SK-N-SH treated with all-trans-retinoic acid at 6 μM for 48 hours (cell line): ENCODE measurements around the gene SMYD2.

ENCODE experiments used
- ATAC-seq: fragments of 200-7000 bp; cut with Tn5 transposase; 3 replicates; pipeline ENCODE4 v1.9.1; 2020; ENCODE audit warnings: mild to moderate bottlenecking, moderate library complexity
- ARNTL ChIP-seq: fragments of 450-650 bp; formaldehyde crosslinking; IDR thresholded peaks from 2 replicates; pipeline ENCODE4 v1.5.0; 2020; ENCODE audit warnings: low read depth, mild to moderate bottlenecking, moderate library complexity, borderline replicate concordance
- BACH2 ChIP-seq: fragments of 250-450 bp; sonication (Bioruptor Pico); IDR thresholded peaks from 2 replicates; pipeline ENCODE4 v1.9.0; 2021; ENCODE audit warnings: mild to moderate bottlenecking, borderline replicate concordance
- CSDC2 ChIP-seq: fragments of 250-450 bp; sonication (Bioruptor Pico); IDR thresholded peaks from 2 replicates; pipeline ENCODE4 v1.5.0; 2020; ENCODE audit warnings: mild to moderate bottlenecking, moderate library complexity
- ESRRG ChIP-seq: fragments of 250-450 bp; sonication (Bioruptor Pico); IDR thresholded peaks from 2 replicates; pipeline ENCODE4 v1.6.1; 2021; ENCODE audit warnings: mild to moderate bottlenecking
- GLIS3 ChIP-seq: fragments of 250-450 bp; sonication (Bioruptor Pico); IDR thresholded peaks from 2 replicates; pipeline ENCODE4 v1.5.0; 2020; ENCODE audit warnings: mild to moderate bottlenecking, moderate library complexity
- ISL1 ChIP-seq: fragments of 250-450 bp; sonication (Bioruptor Pico); IDR thresholded peaks from 2 replicates; pipeline ENCODE4 v2.1.2; 2022; ENCODE audit warnings: mild to moderate bottlenecking, moderate library complexity
- OSR1 ChIP-seq: fragments of 250-450 bp; sonication (Bioruptor Pico); IDR thresholded peaks from 2 replicates; pipeline ENCODE4 v1.8.0; 2022; ENCODE audit warnings: moderate library complexity, mild to moderate bottlenecking, inconsistent platforms
- PPARA ChIP-seq: fragments of 250-450 bp; sonication (Bioruptor Pico); IDR thresholded peaks from 2 replicates; pipeline ENCODE4 v1.5.0; 2020; ENCODE audit warnings: mild to moderate bottlenecking, borderline replicate concordance
- RARB ChIP-seq: fragments of 250-450 bp; sonication (Bioruptor Pico); IDR thresholded peaks from 2 replicates; pipeline ENCODE4 v1.8.0; 2021; ENCODE audit warnings: mild to moderate bottlenecking, moderate library complexity
- SNAI2 ChIP-seq: fragments of 250-450 bp; sonication (Bioruptor Pico); IDR thresholded peaks from 2 replicates; pipeline ENCODE4 v1.5.0; 2020; ENCODE audit warnings: mild to moderate bottlenecking, moderate library complexity
- TCF4 ChIP-seq: fragments of 250-450 bp; sonication (Bioruptor Pico); IDR thresholded peaks from 2 replicates; pipeline ENCODE4 v1.8.0; 2021; ENCODE audit warnings: mild to moderate bottlenecking, moderate library complexity, borderline replicate concordance
- TOX ChIP-seq: fragments of 250-450 bp; sonication (Bioruptor Pico); IDR thresholded peaks from 2 replicates; pipeline ENCODE4 v1.8.0; 2021; ENCODE audit warnings: mild to moderate bottlenecking, moderate library complexity, borderline replicate concordance
- ZC3H10 ChIP-seq: fragments of 250-450 bp; sonication (Bioruptor Pico); IDR thresholded peaks from 2 replicates; pipeline ENCODE4 v1.5.1; 2021; ENCODE audit warnings: mild to moderate bottlenecking, moderate library complexity
- ZFP3 ChIP-seq: fragments of 250-450 bp; sonication (Bioruptor Pico); IDR thresholded peaks from 2 replicates; pipeline ENCODE4 v1.5.0; 2020; ENCODE audit warnings: mild to moderate bottlenecking, moderate library complexity
- ZNF565 ChIP-seq: fragments of 450-650 bp; formaldehyde crosslinking; conservative IDR thresholded peaks from 2 replicates; pipeline ENCODE4 v1.5.0; 2020; ENCODE audit warnings: low read depth, mild to moderate bottlenecking, moderate library complexity
- ZNF70 ChIP-seq: fragments of 450-650 bp; formaldehyde crosslinking; IDR thresholded peaks from 2 replicates; pipeline ENCODE4 v1.5.0; 2020; ENCODE audit warnings: mild to moderate bottlenecking, moderate library complexity
- ZNF8 ChIP-seq: fragments of 450-650 bp; formaldehyde crosslinking; IDR thresholded peaks from 2 replicates; pipeline ENCODE4 v1.5.0; 2020; ENCODE audit warnings: mild to moderate bottlenecking, moderate library complexity
- TF ChIP-seq, protein P1 (sequence below): fragments of 250-450 bp; sonication (Bioruptor Pico); IDR thresholded peaks from 2 replicates; pipeline ENCODE4 v1.8.0; 2020; ENCODE audit warnings: mild to moderate bottlenecking, moderate library complexity, borderline replicate concordance
- TF ChIP-seq, protein P2 (sequence below): fragments of 250-450 bp; sonication (Bioruptor Pico); IDR thresholded peaks from 2 replicates; pipeline ENCODE4 v1.5.1; 2021; ENCODE audit warnings: mild to moderate bottlenecking, moderate library complexity
- TF ChIP-seq, protein P3 (sequence below): fragments of 250-450 bp; sonication (Bioruptor Pico); IDR thresholded peaks from 2 replicates; pipeline ENCODE4 v1.5.0; 2020; ENCODE audit warnings: mild to moderate bottlenecking, moderate library complexity
- TF ChIP-seq, protein P4 (sequence below): fragments of 250-450 bp; sonication (Bioruptor Pico); IDR thresholded peaks from 2 replicates; pipeline ENCODE4 v1.8.0; 2021; ENCODE audit warnings: low read depth, mild to moderate bottlenecking, moderate library complexity, borderline replicate concordance

The SMYD2 gene

DNA sequence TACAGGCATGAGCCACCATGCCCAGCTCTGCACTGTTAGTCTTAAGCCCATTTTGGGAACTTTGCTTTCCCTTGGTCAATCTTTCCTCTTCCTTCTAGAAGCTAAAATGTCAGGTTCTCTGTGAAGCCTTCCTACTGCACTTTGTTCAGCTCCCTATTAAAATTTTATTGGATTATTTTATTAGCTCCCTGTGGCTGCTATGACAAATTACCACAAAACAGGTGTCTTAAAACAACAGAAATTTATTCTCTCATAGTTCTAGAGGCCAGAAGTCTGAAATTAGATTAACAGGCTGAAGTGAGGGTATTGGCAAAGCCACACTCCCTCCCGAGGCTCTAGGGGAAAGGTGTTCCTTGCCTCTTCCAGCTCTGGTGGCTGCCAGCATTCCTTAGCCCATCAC lies 4.2 kb upstream of the SMYD2 start:
- no peak for ATAC-seq
- TF ChIP-seq ZNF8 (CRISPR knock-in tag) = no peak
- no peak for TF ChIP-seq ZFP3
- TF ChIP-seq, protein P1, sequence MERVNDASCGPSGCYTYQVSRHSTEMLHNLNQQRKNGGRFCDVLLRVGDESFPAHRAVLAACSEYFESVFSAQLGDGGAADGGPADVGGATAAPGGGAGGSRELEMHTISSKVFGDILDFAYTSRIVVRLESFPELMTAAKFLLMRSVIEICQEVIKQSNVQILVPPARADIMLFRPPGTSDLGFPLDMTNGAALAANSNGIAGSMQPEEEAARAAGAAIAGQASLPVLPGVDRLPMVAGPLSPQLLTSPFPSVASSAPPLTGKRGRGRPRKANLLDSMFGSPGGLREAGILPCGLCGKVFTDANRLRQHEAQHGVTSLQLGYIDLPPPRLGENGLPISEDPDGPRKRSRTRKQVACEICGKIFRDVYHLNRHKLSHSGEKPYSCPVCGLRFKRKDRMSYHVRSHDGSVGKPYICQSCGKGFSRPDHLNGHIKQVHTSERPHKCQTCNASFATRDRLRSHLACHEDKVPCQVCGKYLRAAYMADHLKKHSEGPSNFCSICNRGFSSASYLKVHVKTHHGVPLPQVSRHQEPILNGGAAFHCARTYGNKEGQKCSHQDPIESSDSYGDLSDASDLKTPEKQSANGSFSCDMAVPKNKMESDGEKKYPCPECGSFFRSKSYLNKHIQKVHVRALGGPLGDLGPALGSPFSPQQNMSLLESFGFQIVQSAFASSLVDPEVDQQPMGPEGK (CRISPR knock-in tag) = no peak
- no peak for TF ChIP-seq SNAI2 (CRISPR knock-in tag)
- TF ChIP-seq TOX (CRISPR knock-in tag) = no peak
- TF ChIP-seq CSDC2 (CRISPR knock-in tag) = no peak
- TF ChIP-seq, protein P2, sequence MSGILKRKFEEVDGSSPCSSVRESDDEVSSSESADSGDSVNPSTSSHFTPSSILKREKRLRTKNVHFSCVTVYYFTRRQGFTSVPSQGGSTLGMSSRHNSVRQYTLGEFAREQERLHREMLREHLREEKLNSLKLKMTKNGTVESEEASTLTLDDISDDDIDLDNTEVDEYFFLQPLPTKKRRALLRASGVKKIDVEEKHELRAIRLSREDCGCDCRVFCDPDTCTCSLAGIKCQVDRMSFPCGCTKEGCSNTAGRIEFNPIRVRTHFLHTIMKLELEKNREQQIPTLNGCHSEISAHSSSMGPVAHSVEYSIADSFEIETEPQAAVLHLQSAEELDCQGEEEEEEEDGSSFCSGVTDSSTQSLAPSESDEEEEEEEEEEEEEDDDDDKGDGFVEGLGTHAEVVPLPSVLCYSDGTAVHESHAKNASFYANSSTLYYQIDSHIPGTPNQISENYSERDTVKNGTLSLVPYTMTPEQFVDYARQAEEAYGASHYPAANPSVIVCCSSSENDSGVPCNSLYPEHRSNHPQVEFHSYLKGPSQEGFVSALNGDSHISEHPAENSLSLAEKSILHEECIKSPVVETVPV (CRISPR knock-in tag) = no peak
- TF ChIP-seq RARB = no peak
- no peak for TF ChIP-seq ISL1 (CRISPR knock-in tag)
- no peak for TF ChIP-seq ZNF70 (CRISPR knock-in tag)
- no peak for TF ChIP-seq ZNF565 (CRISPR knock-in tag)
- TF ChIP-seq TCF4 = no peak
- no peak for TF ChIP-seq ESRRG (CRISPR knock-in tag)

DNA sequence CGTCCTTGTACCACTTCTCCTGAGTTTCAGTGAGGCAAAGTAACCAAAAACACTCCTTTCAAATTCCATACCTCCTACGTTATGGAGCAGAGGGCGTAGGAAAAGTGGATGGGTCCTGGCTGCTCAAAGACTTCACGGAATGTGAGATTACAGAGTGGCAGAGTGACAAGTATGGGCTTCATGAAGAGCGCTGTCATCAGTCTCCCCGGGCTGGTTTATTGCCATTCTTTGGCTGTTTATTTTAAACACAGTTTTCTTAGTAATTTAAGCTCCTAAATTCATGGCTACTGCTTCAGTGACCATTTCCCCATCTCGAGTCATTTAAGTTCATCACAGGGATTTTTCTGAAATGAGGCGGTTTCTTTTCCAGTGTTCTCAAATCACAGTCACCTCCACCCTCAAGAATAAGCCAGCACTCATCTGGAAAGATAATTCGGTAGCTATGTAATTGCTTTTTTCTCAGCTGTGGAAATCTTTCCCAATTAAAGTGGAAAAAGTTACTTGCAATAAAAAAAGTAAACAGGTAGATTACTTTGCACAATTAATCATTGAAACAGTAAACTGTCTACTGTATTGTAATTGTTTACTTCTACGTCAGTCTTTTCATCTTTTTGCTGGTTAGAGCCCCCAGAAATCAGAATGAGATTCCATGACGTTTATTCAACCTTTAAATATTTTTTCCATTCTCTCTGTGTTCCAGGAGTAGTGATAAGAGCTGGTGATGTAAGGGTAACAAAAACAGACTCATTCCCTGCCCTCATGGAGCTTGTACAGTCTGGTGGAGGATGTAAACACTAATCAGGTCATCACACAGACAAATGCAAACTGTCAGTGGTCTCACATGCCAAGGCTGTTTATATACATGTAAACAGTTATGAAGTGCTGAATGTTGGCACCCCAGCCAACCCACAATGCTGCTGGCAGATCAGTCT lies 3.0 kb upstream of the SMYD2 start:
- TF ChIP-seq ZNF8 (CRISPR knock-in tag) (no peak), OSR1 (CRISPR knock-in tag) (no peak), RARB (no peak), PPARA (CRISPR knock-in tag) (no peak), ARNTL (CRISPR knock-in tag) (no peak), GLIS3 (no peak), BACH2 (CRISPR knock-in tag) (no peak), SNAI2 (CRISPR knock-in tag) (no peak), ZC3H10 (CRISPR knock-in tag) (no peak), ISL1 (CRISPR knock-in tag) (no peak), ZFP3 (no peak), ZNF565 (CRISPR knock-in tag) (no peak), TOX (CRISPR knock-in tag) (no peak)
- TF ChIP-seq, protein P1 (CRISPR knock-in tag) = no peak
- TF ChIP-seq, protein P2 (CRISPR knock-in tag) = no peak
- TF ChIP-seq, protein P3, sequence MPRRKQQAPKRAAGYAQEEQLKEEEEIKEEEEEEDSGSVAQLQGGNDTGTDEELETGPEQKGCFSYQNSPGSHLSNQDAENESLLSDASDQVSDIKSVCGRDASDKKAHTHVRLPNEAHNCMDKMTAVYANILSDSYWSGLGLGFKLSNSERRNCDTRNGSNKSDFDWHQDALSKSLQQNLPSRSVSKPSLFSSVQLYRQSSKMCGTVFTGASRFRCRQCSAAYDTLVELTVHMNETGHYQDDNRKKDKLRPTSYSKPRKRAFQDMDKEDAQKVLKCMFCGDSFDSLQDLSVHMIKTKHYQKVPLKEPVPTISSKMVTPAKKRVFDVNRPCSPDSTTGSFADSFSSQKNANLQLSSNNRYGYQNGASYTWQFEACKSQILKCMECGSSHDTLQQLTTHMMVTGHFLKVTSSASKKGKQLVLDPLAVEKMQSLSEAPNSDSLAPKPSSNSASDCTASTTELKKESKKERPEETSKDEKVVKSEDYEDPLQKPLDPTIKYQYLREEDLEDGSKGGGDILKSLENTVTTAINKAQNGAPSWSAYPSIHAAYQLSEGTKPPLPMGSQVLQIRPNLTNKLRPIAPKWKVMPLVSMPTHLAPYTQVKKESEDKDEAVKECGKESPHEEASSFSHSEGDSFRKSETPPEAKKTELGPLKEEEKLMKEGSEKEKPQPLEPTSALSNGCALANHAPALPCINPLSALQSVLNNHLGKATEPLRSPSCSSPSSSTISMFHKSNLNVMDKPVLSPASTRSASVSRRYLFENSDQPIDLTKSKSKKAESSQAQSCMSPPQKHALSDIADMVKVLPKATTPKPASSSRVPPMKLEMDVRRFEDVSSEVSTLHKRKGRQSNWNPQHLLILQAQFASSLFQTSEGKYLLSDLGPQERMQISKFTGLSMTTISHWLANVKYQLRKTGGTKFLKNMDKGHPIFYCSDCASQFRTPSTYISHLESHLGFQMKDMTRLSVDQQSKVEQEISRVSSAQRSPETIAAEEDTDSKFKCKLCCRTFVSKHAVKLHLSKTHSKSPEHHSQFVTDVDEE (CRISPR knock-in tag) = no peak
- TF ChIP-seq, protein P4, sequence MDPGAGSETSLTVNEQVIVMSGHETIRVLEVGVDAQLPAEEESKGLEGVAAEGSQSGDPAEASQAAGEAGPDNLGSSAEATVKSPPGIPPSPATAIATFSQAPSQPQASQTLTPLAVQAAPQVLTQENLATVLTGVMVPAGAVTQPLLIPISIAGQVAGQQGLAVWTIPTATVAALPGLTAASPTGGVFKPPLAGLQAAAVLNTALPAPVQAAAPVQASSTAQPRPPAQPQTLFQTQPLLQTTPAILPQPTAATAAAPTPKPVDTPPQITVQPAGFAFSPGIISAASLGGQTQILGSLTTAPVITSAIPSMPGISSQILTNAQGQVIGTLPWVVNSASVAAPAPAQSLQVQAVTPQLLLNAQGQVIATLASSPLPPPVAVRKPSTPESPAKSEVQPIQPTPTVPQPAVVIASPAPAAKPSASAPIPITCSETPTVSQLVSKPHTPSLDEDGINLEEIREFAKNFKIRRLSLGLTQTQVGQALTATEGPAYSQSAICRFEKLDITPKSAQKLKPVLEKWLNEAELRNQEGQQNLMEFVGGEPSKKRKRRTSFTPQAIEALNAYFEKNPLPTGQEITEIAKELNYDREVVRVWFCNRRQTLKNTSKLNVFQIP = no peak
- ATAC-seq = no peak
